ENCODE results near the gene TMTC2.

DNA sequence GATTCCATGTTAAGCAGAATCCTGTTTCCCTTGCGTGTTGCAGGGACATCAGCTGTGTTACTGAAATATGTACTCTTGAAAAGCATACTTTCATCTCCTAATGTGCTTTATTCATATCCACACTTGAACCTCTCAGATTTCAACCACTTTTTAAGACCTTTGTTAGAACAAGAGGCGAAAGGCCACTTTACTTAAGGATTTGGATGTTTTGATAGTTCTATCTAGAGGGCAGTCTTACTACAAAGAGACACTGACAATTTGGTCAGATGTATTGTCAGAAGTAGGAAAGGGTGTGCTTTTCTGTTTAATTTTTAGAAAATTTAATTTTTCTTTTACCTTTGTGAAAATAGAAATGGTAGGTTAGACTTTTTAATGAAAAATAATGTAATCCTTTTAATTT is 267.9 kb downstream of the TMTC2 start:
- no peak for TF ChIP-seq MTA3 (IDR thresholded peaks at IDR 0.05; ENCODE audit: borderline replicate concordance, low read length)
- no peak for TF ChIP-seq TAF1 (IDR thresholded peaks at IDR 0.05; ENCODE audit: borderline replicate concordance, low read depth, low read length)
- TF ChIP-seq, protein P1, sequence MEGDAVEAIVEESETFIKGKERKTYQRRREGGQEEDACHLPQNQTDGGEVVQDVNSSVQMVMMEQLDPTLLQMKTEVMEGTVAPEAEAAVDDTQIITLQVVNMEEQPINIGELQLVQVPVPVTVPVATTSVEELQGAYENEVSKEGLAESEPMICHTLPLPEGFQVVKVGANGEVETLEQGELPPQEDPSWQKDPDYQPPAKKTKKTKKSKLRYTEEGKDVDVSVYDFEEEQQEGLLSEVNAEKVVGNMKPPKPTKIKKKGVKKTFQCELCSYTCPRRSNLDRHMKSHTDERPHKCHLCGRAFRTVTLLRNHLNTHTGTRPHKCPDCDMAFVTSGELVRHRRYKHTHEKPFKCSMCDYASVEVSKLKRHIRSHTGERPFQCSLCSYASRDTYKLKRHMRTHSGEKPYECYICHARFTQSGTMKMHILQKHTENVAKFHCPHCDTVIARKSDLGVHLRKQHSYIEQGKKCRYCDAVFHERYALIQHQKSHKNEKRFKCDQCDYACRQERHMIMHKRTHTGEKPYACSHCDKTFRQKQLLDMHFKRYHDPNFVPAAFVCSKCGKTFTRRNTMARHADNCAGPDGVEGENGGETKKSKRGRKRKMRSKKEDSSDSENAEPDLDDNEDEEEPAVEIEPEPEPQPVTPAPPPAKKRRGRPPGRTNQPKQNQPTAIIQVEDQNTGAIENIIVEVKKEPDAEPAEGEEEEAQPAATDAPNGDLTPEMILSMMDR (IDR thresholded peaks at IDR 0.05 in 2 of 3, conservative IDR thresholded peaks at IDR 0.05 in 1 of 3; ENCODE audit: control insufficient read depth in 2 of 3, extremely low read depth in 1 of 3, insufficient read depth in 1 of 3, low read depth in 3 of 3, low read length in 3 of 3): no peak
- no peak for TF ChIP-seq ATF7 (IDR thresholded peaks at IDR 0.05; ENCODE audit: low read depth)
- no peak for TF ChIP-seq NFIC (IDR thresholded peaks at IDR 0.05; ENCODE audit: low read depth, low read length)
- TF ChIP-seq TARDBP (IDR thresholded peaks at IDR 0.05; ENCODE audit: borderline replicate concordance): no peak
- TF ChIP-seq NR2C1 (IDR thresholded peaks at IDR 0.05): no peak

All from GM12878 (cell line).